Progenitor cell of endocrine pancreas (in vitro differentiated cells): ENCODE data around the gene ACSF3. TPM values are rescaled to one million over a fixed set of nuclear protein-coding genes. Genes with fewer than 3 reads are reported as not detected.
"Not testable (repeated sequence)": the region's sequence is repeated elsewhere in the genome, so short reads cannot be mapped to it uniquely, and the experiment has no call there.

ENCODE experiments used
- DNase-seq: peaks from one replicate; pipeline ENCODE4 v3.0.0; 2021; ENCODE audit warnings: low spot score; ENCODE audit not compliant: unreplicated experiment
- H3K27ac Mint-ChIP-seq: 2 replicates; pipeline ENCODE4 v1.8.0; 2021; ENCODE audit warnings: mild to moderate bottlenecking, moderate library complexity, mixed read lengths
- H3K27me3 Mint-ChIP-seq: 2 replicates; pipeline ENCODE4 v1.8.0; 2021; ENCODE audit warnings: mixed read lengths
- H3K36me3 Mint-ChIP-seq: 2 replicates; pipeline ENCODE4 v1.8.0; 2022; ENCODE audit warnings: mixed read lengths; ENCODE audit not compliant: insufficient read depth
- H3K4me1 Mint-ChIP-seq: 2 replicates; pipeline ENCODE4 v1.8.0; 2021; ENCODE audit warnings: low read depth, mixed read lengths
- H3K4me3 Mint-ChIP-seq: 2 replicates; pipeline ENCODE4 v1.8.0; 2021; ENCODE audit warnings: low read depth, mild to moderate bottlenecking, moderate library complexity, mixed read lengths
- H3K9me3 Mint-ChIP-seq: 2 replicates; pipeline ENCODE4 v1.8.0; 2021; ENCODE audit warnings: low read depth, mixed read lengths
- CTCF ChIP-seq: fragments of 200-600 bp; sonication (generic); IDR thresholded peaks from one replicate; pipeline ENCODE4 v1.5.0; 2021; ENCODE audit warnings: antibody characterized with exemption, mild to moderate bottlenecking; ENCODE audit not compliant: unreplicated experiment
- total RNA-seq: library from RNA; stranded (reverse); gene quantifications from 2 replicates; pipeline ENCODE4 v1.2.1, GENCODE V29; 2021

ACSF3 gene
- total RNA-seq, 1 donor from 2014 or later, result 31.3 TPM

- no peaks in the 10 kb centered on the region for H3K9me3 Mint-ChIP-seq
- peak overlapping the region; percentile 80 for H3K27ac Mint-ChIP-seq
- peaks cover 9% of the 10 kb centered on the region for H3K4me1 Mint-ChIP-seq
- H3K36me3 Mint-ChIP-seq, result no peaks in the 10 kb centered on the region
- TF ChIP-seq CTCF, result no peak
- no peak overlapping the region for H3K4me3 Mint-ChIP-seq
- DNase-seq, result no peak
- H3K27me3 Mint-ChIP-seq, result peaks cover 63% of the 10 kb centered on the region
Observed at GRCh38 chr16:89087922-89088497, 5.6 kb upstream of the ACSF3 start.

GRCh38 chr16:89089120-89089519, 4.5 kb upstream of the ACSF3 start:
- no peak for DNase-seq
- no peaks in the 10 kb centered on the region for H3K36me3 Mint-ChIP-seq
- no peak overlapping the region for H3K4me3 Mint-ChIP-seq
- peaks cover 9% of the 10 kb centered on the region for H3K4me1 Mint-ChIP-seq
- peaks cover 67% of the 10 kb centered on the region for H3K27me3 Mint-ChIP-seq
- no peaks in the 10 kb centered on the region for H3K9me3 Mint-ChIP-seq
- TF ChIP-seq CTCF, result no peak
- H3K27ac Mint-ChIP-seq, result no peak overlapping the region

- no peaks in the 10 kb centered on the region for H3K36me3 Mint-ChIP-seq
- H3K27ac Mint-ChIP-seq, result no peak overlapping the region
- no peak overlapping the region for H3K4me3 Mint-ChIP-seq
- H3K9me3 Mint-ChIP-seq, result no peaks in the 10 kb centered on the region
- H3K4me1 Mint-ChIP-seq, result peaks cover 18% of the 10 kb centered on the region
- no peak for DNase-seq
- TF ChIP-seq CTCF, result no peak
- H3K27me3 Mint-ChIP-seq, result peaks cover 67% of the 10 kb centered on the region
Observed at GRCh38 chr16:89090182-89090630, 3.4 kb upstream of the ACSF3 start.

GRCh38 chr16:89090669-89091426, 2.8 kb upstream of the ACSF3 start:
- Mint-ChIP-seq H3K27me3 (peaks cover 64% of the 10 kb centered on the region), H3K4me3 (no peak overlapping the region), H3K9me3 (no peaks in the 10 kb centered on the region), H3K36me3 (no peaks in the 10 kb centered on the region), H3K4me1 (peaks cover 19% of the 10 kb centered on the region), H3K27ac (peak overlapping the region; percentile 26)
- no peak for DNase-seq
- no peak for TF ChIP-seq CTCF

- Mint-ChIP-seq H3K27ac (no peak overlapping the region), H3K27me3 (peaks cover 58% of the 10 kb centered on the region), H3K4me1 (peaks cover 19% of the 10 kb centered on the region), H3K9me3 (no peaks in the 10 kb centered on the region), H3K4me3 (peak overlapping the region; percentile 62), H3K36me3 (no peaks in the 10 kb centered on the region)
- TF ChIP-seq CTCF, result no peak
- DNase-seq, result no peak
Observed at GRCh38 chr16:89092013-89092412, 1.6 kb upstream of the ACSF3 start.

GRCh38 chr16:89093252-89093601, 425 bp upstream of the ACSF3 start:
- H3K9me3 Mint-ChIP-seq, H3K36me3 Mint-ChIP-seq, DNase-seq, H3K27ac Mint-ChIP-seq: not testable (repeated sequence)
- H3K4me3 Mint-ChIP-seq, result peak overlapping the region; percentile 68
- peaks cover 28% of the 10 kb centered on the region for H3K4me1 Mint-ChIP-seq
- peaks cover 50% of the 10 kb centered on the region for H3K27me3 Mint-ChIP-seq
